ENCODE results near the gene RPS10.
"Not testable (repeated sequence)": the region's sequence is repeated elsewhere in the genome, so short reads cannot be mapped to it uniquely, and the experiment has no call there.

Gene RPS10

DNA sequence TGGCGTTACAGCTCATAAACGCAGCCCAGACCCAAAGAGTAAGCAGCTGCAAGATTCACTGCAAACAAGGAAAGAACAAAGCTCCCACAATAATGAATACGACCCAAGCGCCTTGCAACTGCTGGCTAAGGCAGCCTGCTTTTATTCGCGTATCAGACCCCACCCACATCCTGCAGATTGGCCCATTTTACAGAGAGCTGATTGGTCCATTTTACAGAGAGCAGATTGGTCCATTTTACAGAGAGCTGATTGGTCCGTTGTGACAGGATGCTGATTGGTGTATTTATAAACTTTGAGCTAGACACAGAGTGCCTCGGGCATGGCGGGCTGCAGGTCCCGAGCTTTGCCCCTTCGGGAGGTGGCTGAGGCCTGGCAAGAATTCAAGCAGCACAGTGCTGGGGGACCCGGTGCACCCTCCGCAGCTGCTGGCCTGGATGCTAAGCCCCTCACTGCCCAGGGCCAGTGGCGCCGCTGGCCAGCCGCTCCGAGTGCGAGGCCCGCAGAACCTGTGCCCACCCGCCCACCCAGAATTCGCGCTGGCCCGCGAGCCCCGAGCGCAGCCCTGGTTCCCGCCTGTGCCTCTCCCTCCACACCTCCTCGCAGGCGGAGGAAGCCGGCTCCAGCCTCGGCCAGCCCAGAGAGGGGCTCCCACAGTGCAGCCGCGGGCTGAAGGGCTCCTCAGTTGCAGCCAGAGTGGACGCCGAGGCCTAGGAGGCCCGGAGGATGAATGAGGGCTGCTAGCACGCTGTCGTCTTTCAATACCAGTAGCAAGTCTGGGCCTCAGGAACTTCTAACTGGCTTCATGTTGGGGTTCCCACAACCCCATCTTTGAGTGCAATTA lies 11.2 kb upstream of the RPS10 start:
- Mint-ChIP-seq H3K36me3 (ENCODE audit: low read depth) (no peaks in the 10 kb centered on the region), H3K4me3 (no peak overlapping the region), H3K4me1 (ENCODE audit: low read depth) (no peaks in the 10 kb centered on the region), H3K27me3 (peaks cover 2% of the 10 kb centered on the region), H3K27ac (no peak overlapping the region), H3K9me3 (peaks cover 7% of the 10 kb centered on the region)
- intact Hi-C loops (cut with micrococcal nuclease) = no loop called here

DNA sequence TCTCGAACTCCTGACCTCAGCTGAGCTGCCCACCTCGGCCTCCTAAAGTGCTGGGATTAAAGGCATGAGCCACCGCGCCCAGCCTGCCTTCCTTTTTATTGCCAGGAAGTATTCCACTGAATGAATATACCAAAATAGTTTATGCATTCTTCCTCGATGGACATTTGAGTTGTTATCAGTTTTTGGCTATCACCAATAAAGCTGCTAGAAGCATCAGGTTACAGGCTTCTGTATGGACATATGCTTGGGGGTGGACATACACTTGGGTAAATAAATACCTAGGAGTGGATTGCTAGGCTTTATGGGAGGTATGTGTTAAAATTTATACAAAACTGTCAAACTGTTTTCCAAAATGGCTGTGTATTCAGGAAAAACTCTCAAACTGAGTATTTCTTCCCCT lies 10.0 kb upstream of the RPS10 start:
- intact Hi-C loops (cut with micrococcal nuclease) = no loop called here
- Mint-ChIP-seq H3K27ac (no peak overlapping the region), H3K9me3 (peaks cover 7% of the 10 kb centered on the region), H3K4me3 (no peak overlapping the region), H3K36me3 (ENCODE audit: low read depth) (no peaks in the 10 kb centered on the region), H3K27me3 (peaks cover 2% of the 10 kb centered on the region), H3K4me1 (ENCODE audit: low read depth) (no peaks in the 10 kb centered on the region)

DNA sequence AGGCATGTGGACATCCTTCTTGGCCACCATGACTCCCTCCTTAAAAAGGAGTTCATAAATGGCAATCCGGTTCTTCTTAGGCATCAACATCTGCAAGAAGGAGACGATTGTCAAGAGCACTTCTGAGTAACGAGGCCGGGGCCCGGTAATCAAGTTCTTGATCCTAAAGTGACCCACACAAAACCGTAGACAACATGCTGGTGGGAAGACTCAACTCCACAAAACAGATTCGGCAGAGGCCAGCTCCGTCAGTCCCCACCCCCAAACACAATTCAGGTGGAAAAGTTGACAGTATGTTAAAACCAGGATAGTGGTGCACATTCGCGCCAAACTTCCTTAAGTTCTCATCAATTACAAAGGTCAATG lies 754 bp downstream of the RPS10 start:
- intact Hi-C loops (cut with micrococcal nuclease) = no loop called here
- Mint-ChIP-seq H3K4me1 (ENCODE audit: low read depth) (peaks cover 15% of the 10 kb centered on the region), H3K4me3 (peak overlapping the region; percentile 97), H3K36me3 (ENCODE audit: low read depth) (peaks cover 60% of the 10 kb centered on the region), H3K9me3 (no peaks in the 10 kb centered on the region), H3K27ac (peak overlapping the region; percentile 97), H3K27me3 (peaks cover 4% of the 10 kb centered on the region)

DNA sequence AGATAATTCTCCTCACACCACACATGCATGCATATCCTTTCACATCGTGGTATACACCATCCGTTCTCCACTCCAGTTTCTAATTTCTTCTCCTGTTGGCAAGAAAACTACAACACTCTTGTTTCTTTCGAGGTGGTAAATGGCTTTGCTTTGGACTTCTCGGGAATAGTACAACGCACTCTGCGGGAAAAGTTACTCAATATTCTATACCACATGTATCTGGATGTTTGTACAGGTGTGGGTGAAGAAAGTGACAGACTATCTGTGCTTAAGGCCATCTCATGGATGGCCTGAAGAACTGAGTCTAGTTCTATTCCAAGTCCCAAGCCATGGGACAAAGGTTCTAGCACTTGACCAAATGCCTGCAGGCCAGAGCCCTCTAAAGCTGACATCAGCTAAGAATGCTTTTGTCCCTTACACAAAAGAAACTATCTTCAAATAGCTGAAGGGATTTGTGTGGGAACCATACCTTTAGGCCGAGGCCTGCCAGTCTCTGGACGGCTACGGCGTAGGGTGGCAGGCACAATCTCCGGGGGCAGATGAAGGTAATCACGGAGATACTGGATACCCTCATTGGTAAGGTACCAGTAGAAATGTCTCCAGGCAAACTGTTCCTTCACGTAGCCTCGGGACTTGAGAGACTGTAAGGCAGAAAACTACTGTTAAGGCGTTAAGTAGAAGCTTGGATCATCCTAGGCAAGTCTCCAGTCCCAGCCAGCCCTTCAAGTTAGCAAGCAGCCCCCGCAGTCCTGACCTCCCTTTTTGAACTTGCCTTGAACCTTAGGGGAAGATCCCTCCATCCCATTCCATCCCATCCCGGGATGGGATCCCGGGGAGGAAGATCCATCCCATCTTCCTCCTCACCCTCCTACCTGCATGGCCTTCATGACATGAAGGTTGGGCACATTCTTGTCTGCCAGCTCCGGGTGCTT lies 1.4 kb downstream of the RPS10 start:
- no peaks in the 10 kb centered on the region for H3K9me3 Mint-ChIP-seq
- H3K27me3 Mint-ChIP-seq = peaks cover 4% of the 10 kb centered on the region
- intact Hi-C loops (cut with micrococcal nuclease) = no loop called here
- H3K4me3 Mint-ChIP-seq = peak overlapping the region; percentile 97
- H3K27ac Mint-ChIP-seq = peak overlapping the region; percentile 97
- H3K4me1 Mint-ChIP-seq (ENCODE audit: low read depth) = peaks cover 15% of the 10 kb centered on the region
- peaks cover 66% of the 10 kb centered on the region for H3K36me3 Mint-ChIP-seq (ENCODE audit: low read depth)

DNA sequence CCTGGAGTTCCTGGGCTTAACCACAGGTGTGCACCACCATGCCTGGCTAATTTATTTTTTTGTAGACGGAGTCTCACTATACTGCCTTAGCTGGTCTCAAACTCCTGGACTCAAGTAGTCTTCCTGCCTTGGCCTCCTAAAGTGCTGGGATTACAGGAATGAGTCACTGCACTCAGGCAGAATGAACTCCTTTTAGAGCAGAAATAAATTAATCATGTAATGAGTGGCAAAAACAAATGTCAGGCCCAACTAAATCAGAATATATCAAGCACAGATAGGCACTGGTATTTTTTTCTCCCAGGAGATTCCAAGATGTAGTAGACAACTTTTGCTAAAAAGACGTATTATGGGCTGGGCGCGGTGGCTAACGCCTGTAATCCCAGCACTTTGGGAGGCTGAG lies 2.6 kb downstream of the RPS10 start:
- intact Hi-C loops (cut with micrococcal nuclease) = no loop called here
- Mint-ChIP-seq H3K9me3 (no peaks in the 10 kb centered on the region), H3K4me3 (no peak overlapping the region), H3K27me3 (peaks cover 1% of the 10 kb centered on the region), H3K36me3 (ENCODE audit: low read depth) (peaks cover 78% of the 10 kb centered on the region), H3K27ac (no peak overlapping the region), H3K4me1 (ENCODE audit: low read depth) (peaks cover 15% of the 10 kb centered on the region)

DNA sequence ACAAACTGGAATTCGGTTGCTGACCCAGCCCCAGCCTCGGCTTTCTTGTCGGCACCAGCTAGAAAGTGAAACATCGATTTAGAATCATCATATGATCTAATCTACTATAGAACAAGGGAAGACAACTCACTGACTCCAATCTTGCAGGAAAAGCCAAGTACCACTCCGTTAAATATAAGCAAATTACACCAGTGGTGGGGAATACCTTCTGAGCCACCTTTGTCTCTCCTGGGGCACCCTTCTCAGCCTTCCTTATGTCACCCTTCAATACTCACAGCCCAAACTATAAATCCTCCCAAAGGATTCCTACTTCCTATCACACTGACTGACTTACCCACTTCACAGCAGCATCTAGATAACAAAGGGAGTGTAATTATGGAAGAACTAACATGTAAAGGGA lies 7.5 kb downstream of the RPS10 start:
- H3K27ac Mint-ChIP-seq = no peak overlapping the region
- intact Hi-C loops (cut with micrococcal nuclease) = loop anchor here (5.0 kb wide), 1 partner anchor 256 kb away; no protein-coding TSS in a partner anchor
- H3K27me3 Mint-ChIP-seq = no peaks in the 10 kb centered on the region
- H3K4me3 Mint-ChIP-seq = no peak overlapping the region
- H3K36me3 Mint-ChIP-seq (ENCODE audit: low read depth) = peaks cover 87% of the 10 kb centered on the region
- H3K4me1 Mint-ChIP-seq (ENCODE audit: low read depth) = peaks cover 14% of the 10 kb centered on the region
- H3K9me3 Mint-ChIP-seq = no peaks in the 10 kb centered on the region

DNA sequence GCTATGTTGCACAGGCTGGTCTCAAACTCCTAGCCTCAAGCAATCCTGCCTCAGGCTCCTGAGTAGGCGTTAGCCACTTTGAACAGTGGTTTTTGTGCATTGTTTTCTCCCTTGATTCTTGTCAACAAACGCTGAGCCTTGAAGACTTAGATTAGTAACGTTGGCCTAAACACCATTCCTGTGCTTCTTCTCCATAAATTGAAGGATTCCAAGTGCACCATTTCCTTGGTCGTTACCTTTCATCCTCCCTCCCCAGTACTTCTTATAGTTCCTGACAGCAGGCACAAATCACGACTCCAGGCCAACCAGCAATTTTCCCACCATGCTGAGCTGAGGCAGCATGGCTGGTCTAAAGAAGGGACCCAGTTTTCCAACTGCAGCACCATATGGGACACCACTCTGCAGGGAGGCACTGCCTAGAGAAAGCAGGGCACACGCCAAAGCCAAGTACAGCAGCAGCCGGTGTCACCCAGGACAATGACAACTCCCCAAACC lies 8.9 kb downstream of the RPS10 start:
- no peak overlapping the region for H3K4me3 Mint-ChIP-seq
- peak overlapping the region; percentile 46 for H3K27ac Mint-ChIP-seq

DNA sequence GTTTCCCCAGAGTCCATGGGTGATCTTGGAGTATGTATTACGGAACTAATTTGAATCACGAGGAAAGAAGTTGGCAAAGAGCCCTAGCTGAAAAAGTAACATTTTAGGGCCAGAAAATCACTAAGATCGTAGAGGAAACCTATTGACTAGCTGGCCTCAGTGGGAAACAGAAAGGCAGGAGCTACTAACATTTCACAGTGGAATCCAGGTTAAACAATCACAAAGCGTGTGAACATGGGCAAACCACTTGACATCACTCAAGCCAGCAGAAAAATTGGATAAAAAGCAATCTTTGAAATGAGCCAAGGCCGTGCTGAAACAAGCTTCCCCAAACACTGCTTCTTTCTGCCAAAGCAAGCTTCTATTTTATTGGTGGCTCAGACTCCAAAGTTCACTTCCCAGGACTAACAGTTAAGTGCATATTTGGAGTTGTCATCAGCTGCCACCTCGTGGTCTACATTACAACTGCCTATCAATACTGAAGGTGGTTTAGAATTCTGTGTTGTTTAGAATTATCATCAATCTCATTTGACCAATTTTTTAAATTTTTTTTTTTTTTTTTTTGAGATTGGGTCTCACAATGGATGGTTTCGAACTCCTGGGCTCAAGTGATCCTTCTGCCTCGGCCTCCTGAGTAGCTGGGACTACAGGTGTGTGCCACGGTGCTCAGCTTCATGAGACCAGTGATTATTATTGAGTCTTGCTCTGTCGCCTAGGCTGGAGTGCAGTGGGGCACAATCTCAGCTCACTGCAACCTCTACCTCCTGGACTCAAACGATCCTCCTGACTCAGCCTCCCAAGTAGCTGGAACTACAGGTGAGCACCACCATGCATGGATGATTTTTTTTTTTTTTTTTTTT lies 10.6 kb downstream of the RPS10 start:
- no peaks in the 10 kb centered on the region for H3K27me3 Mint-ChIP-seq
- no peak overlapping the region for H3K4me3 Mint-ChIP-seq
- H3K4me1 Mint-ChIP-seq (ENCODE audit: low read depth) = peaks cover 17% of the 10 kb centered on the region
- H3K36me3 Mint-ChIP-seq (ENCODE audit: low read depth) = peaks cover 67% of the 10 kb centered on the region
- intact Hi-C loops (cut with micrococcal nuclease) = loop anchor here (1.0 to 5.0 kb wide), 3 partner anchors 166 to 253 kb away; partner anchors contain the start of gene SMIM29
- H3K27ac Mint-ChIP-seq = peak overlapping the region; percentile 50
- H3K9me3 Mint-ChIP-seq = no peaks in the 10 kb centered on the region

More for the DNA sequence above, 8.9 kb downstream of the RPS10 start:
- intact Hi-C loops (cut with micrococcal nuclease) = loop anchor here (5.0 kb wide), 1 partner anchor 255 kb away; no protein-coding TSS in a partner anchor
- peaks cover 82% of the 10 kb centered on the region for H3K36me3 Mint-ChIP-seq (ENCODE audit: low read depth)
- H3K4me1 Mint-ChIP-seq (ENCODE audit: low read depth) = peaks cover 22% of the 10 kb centered on the region
- no peaks in the 10 kb centered on the region for H3K27me3 Mint-ChIP-seq
- H3K9me3 Mint-ChIP-seq = no peaks in the 10 kb centered on the region

DNA sequence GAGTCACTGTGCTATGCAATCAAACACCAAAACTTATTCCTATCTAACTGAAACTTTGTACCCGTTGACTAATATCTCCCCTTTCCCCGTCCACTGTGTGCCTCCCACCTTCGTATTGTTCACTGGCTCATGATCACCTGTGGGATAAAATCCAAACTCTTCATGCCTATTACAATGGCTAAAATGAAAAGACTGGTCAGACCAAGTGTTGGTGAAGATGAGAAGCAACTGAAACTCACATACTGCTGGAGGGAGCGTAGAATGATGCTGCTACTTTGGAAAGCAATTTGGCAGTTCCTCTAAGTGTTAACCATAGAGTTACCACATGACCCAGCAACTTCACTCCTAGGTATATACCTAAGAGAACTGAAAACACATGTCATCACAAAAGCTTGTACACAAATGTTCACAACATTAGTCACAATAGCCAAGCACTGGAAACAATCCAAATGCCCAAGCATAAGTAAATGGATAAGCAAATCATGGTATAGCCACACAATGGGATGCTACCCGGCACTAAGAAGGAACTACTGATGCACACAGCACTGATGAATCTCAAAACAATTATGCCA lies 13.1 kb downstream of the RPS10 start:
- no peak overlapping the region for H3K4me3 Mint-ChIP-seq
- peaks cover 17% of the 10 kb centered on the region for H3K4me1 Mint-ChIP-seq (ENCODE audit: low read depth)
- no peak overlapping the region for H3K27ac Mint-ChIP-seq
- no peaks in the 10 kb centered on the region for H3K9me3 Mint-ChIP-seq
- H3K36me3 Mint-ChIP-seq (ENCODE audit: low read depth) = peaks cover 42% of the 10 kb centered on the region
- H3K27me3 Mint-ChIP-seq = no peaks in the 10 kb centered on the region
- intact Hi-C loops (cut with micrococcal nuclease) = no loop called here

DNA sequence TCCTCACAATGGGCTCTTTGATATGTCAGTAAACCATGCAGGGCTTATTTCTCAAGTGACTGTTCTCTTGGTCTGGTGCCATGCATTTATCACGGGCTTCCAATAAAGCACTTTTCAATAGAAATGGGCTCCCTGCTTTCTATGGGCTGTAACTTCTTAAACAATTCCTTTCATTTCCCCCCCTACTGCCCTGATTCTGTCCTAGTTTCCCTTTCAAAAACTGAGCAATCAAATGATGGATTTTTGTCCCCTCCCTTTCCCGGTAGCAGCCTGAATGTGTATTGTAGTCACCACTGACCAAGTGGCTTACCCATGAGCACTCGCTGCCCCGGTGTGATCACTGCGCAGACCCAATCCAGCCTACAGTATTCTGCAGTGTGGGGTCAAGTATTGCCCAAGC lies 13.9 kb downstream of the RPS10 start:
- peak overlapping the region; percentile 49 for H3K27ac Mint-ChIP-seq
- intact Hi-C loops (cut with micrococcal nuclease) = no loop called here
- H3K27me3 Mint-ChIP-seq = no peaks in the 10 kb centered on the region
- peaks cover 17% of the 10 kb centered on the region for H3K4me1 Mint-ChIP-seq (ENCODE audit: low read depth)
- H3K4me3 Mint-ChIP-seq = no peak overlapping the region
- H3K36me3 Mint-ChIP-seq (ENCODE audit: low read depth) = peaks cover 35% of the 10 kb centered on the region
- no peaks in the 10 kb centered on the region for H3K9me3 Mint-ChIP-seq

DNA sequence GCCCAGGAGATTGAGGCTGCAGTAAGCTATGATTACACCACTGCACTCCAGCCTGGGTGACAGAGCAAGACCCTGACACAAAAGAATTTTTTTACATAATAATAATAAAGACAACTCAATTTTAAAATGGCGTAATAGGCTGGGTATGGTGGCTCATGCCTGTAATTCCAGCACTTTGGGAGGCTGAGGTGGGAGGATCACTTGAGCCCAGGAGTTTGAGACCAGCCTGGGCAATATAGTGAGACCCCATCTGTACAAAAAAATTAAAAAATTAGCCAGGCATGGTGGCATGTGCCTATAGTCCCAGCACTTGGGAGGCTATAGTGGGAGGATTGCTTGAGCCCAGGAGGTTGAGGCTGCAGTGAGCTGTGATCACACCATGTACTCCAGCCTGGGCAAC lies 18.0 kb downstream of the RPS10 start:
- peaks cover 12% of the 10 kb centered on the region for H3K36me3 Mint-ChIP-seq (ENCODE audit: low read depth)
- H3K4me1 Mint-ChIP-seq (ENCODE audit: low read depth); H3K27ac Mint-ChIP-seq; H3K4me3 Mint-ChIP-seq; intact Hi-C loops (cut with micrococcal nuclease); H3K9me3 Mint-ChIP-seq; H3K27me3 Mint-ChIP-seq: not testable (repeated sequence)

DNA sequence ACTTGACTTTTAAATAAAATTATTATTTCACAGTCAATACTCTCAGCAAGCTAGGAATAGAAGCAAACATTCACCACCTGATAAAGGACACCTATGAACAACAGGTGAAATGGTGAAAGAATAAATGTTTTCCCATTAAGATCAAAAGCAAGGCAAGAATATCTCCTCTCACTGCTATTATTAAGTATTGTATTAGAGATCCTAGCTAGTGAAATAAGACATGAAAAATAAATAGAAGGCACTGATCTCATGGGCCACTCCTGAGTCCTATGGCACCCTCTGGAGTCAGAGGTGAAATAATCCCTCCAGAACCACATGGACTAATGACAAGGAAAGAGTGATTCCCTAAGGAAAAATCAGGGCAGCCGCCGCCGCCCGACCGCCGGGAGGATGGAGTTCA lies 29.4 kb downstream of the RPS10 start:
- intact Hi-C loops (cut with micrococcal nuclease) = no loop called here
- peaks cover 8% of the 10 kb centered on the region for H3K4me1 Mint-ChIP-seq (ENCODE audit: low read depth)
- H3K27me3 Mint-ChIP-seq = no peaks in the 10 kb centered on the region

DNA sequence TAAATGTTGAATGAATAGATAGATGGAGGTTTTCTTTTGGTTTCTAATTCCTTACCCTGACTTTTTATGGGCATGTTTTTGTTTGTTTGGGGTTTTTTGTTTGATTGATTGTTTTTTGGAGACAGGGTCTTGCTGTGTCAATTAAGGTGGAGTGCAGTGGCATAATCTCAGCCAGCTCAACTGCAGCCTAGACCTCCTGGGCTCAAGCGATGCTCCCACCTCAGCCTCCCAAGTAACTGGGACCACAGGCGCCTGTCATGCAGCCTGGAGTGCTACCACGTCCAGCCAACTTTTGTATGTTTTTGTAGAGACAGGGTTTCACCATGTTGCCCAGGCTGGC lies 31.9 kb downstream of the RPS10 start:
- Mint-ChIP-seq H3K4me1 (ENCODE audit: low read depth) (peaks cover 13% of the 10 kb centered on the region), H3K4me3 (no peak overlapping the region), H3K9me3 (peaks cover 7% of the 10 kb centered on the region), H3K27me3 (no peaks in the 10 kb centered on the region), H3K36me3 (ENCODE audit: low read depth) (peaks cover 6% of the 10 kb centered on the region), H3K27ac (no peak overlapping the region)
- intact Hi-C loops (cut with micrococcal nuclease) = loop anchor here (2.0 kb wide), 1 partner anchor 145 kb away; the partner anchor contains the start of gene SMIM29

More for the DNA sequence above, 29.4 kb downstream of the RPS10 start:
- no peak overlapping the region for H3K4me3 Mint-ChIP-seq
- H3K9me3 Mint-ChIP-seq = no peaks in the 10 kb centered on the region
- no peak overlapping the region for H3K27ac Mint-ChIP-seq
- H3K36me3 Mint-ChIP-seq (ENCODE audit: low read depth) = no peaks in the 10 kb centered on the region
